Bone marrow (tissue), 2 donors: Measurements from ENCODE around the gene TNFAIP8L3.
"Not testable (repeated sequence)": the region's sequence is repeated elsewhere in the genome, so short reads cannot be mapped to it uniquely, and the experiment has no call there.

Experiments used
- DNase-seq, 2 donors: peaks; one replicate each; lab custom pipeline; 2025; lab: John Stamatoyannopoulos, UW

The TNFAIP8L3 gene

GRCh38 chr15:51060030-51060673 lies 34.6 kb downstream of the TNFAIP8L3 start:
- DNase-seq: no peak

- no peak for DNase-seq
Measured at GRCh38 chr15:51054535-51054934, 40.2 kb downstream of the TNFAIP8L3 start.

GRCh38 chr15:51053571-51053970 lies 41.1 kb downstream of the TNFAIP8L3 start:
- DNase-seq: no peak

- DNase-seq: no peak
Measured at GRCh38 chr15:51051776-51052175, 42.9 kb downstream of the TNFAIP8L3 start.

GRCh38 chr15:51049081-51049480 lies 45.6 kb downstream of the TNFAIP8L3 start:
- DNase-seq: no peak

GRCh38 chr15:51048308-51048707 lies 46.4 kb downstream of the TNFAIP8L3 start:
- no peak for DNase-seq

- DNase-seq: no peak
Measured at GRCh38 chr15:51046799-51047449, 47.8 kb downstream of the TNFAIP8L3 start.

- no peak for DNase-seq
Measured at GRCh38 chr15:51046016-51046415, 48.7 kb downstream of the TNFAIP8L3 start.

GRCh38 chr15:51044037-51044727 lies 50.5 kb downstream of the TNFAIP8L3 start:
- DNase-seq: no peak

GRCh38 chr15:51038974-51039319 lies 55.8 kb downstream of the TNFAIP8L3 start:
- DNase-seq: no peak

GRCh38 chr15:51038162-51038973 lies 56.3 kb downstream of the TNFAIP8L3 start:
- DNase-seq: no peak

GRCh38 chr15:51037474-51037873 lies 57.2 kb downstream of the TNFAIP8L3 start:
- not testable (repeated sequence) for DNase-seq

GRCh38 chr15:51030649-51031316 lies 63.9 kb downstream of the TNFAIP8L3 start:
- no peak for DNase-seq

- no peak for DNase-seq
Measured at GRCh38 chr15:51025454-51025846, 69.3 kb downstream of the TNFAIP8L3 start.

GRCh38 chr15:51024735-51025453 lies 69.8 kb downstream of the TNFAIP8L3 start:
- no peak for DNase-seq

- DNase-seq: no peak
Measured at GRCh38 chr15:51023499-51023898, 71.2 kb downstream of the TNFAIP8L3 start.

GRCh38 chr15:51022206-51022605 lies 72.5 kb downstream of the TNFAIP8L3 start:
- DNase-seq: no peak

- no peak for DNase-seq
Measured at GRCh38 chr15:51016615-51017014, 78.1 kb downstream of the TNFAIP8L3 start.

- DNase-seq: no peak
Measured at GRCh38 chr15:51011212-51011611, 83.5 kb downstream of the TNFAIP8L3 start.

- DNase-seq: no peak
Measured at GRCh38 chr15:51007131-51007666, 87.5 kb downstream of the TNFAIP8L3 start.
